Measurements from ENCODE around the gene SNTG2. TPM values are rescaled to one million over a fixed set of nuclear protein-coding genes. Genes with fewer than 3 reads are reported as not detected.

The SNTG2 gene
- total RNA-seq, 1 experiment from 2014 or later = not detected

DNA sequence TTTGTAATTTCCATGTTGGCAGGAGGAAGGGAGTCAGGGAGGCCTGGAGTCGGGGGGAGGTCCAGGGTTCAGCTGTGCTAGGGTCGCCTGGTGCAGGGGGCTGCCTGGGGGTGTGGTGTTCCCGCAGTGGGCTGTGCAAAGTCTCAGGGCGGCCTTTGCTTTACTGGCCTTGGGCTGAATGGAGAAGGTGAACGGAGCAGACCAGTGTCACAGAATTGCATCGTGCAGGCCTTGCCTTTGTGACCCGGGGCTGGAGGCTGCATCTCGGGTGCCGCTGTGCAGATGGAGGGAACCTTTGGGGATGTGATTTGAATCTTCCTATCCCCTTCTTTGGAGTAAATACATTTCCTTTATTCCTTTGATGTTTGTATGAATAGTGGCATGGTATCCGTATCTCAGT, 8.8 kb downstream of the SNTG2 start:
- no peaks in the 10 kb centered on the region; the same call in 1 of the 2 replicates for H3K27me3 ChIP-seq (replicated peaks; ENCODE audit: control insufficient read depth, insufficient read depth, low read length)
- no peaks in the 10 kb centered on the region for H3K4me1 Mint-ChIP-seq (ENCODE audit: low read depth, unreplicated experiment)
- peaks cover 8% of the 10 kb centered on the region for H3K27me3 Mint-ChIP-seq (ENCODE audit: insufficient read depth, unreplicated experiment)
- no peaks in the 10 kb centered on the region for H3K36me3 Mint-ChIP-seq (ENCODE audit: insufficient read depth, unreplicated experiment)
- no peaks in the 10 kb centered on the region for H3K4me1 ChIP-seq
- H3K36me3 ChIP-seq (ENCODE audit: control insufficient read depth, insufficient read depth, low read length) = no peaks in the 10 kb centered on the region
- no peak overlapping the region for H3K27ac Mint-ChIP-seq (ENCODE audit: unreplicated experiment)
- intact Hi-C loops (cut with micrococcal nuclease; ENCODE audit: unreplicated experiment) = loop anchor here (10.0 kb wide), 1 partner anchor 805 kb away; no protein-coding TSS in a partner anchor
- H3K9me3 Mint-ChIP-seq (ENCODE audit: unreplicated experiment) = no peaks in the 10 kb centered on the region
- BruUV-seq (replicated peaks) = no TSS peak
- H3K9me3 ChIP-seq = no peaks in the 10 kb centered on the region
- H3K4me3 ChIP-seq (ENCODE audit: low read depth, low read length) = no peak overlapping the region
- DNase-seq = no peak
- POLR2A ChIA-PET = no interaction called here
- H3K4me3 Mint-ChIP-seq (ENCODE audit: unreplicated experiment) = no peak overlapping the region
- TF ChIP-seq, protein P1, sequence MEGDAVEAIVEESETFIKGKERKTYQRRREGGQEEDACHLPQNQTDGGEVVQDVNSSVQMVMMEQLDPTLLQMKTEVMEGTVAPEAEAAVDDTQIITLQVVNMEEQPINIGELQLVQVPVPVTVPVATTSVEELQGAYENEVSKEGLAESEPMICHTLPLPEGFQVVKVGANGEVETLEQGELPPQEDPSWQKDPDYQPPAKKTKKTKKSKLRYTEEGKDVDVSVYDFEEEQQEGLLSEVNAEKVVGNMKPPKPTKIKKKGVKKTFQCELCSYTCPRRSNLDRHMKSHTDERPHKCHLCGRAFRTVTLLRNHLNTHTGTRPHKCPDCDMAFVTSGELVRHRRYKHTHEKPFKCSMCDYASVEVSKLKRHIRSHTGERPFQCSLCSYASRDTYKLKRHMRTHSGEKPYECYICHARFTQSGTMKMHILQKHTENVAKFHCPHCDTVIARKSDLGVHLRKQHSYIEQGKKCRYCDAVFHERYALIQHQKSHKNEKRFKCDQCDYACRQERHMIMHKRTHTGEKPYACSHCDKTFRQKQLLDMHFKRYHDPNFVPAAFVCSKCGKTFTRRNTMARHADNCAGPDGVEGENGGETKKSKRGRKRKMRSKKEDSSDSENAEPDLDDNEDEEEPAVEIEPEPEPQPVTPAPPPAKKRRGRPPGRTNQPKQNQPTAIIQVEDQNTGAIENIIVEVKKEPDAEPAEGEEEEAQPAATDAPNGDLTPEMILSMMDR (IDR thresholded peaks at IDR 0.05; ENCODE audit: insufficient read depth in 1 of 2, low read depth in 1 of 2, low read length in 1 of 2, severe bottlenecking in 1 of 2, unreplicated experiment in 1 of 2) = no peak
- CTCF ChIA-PET = no interaction called here

DNA sequence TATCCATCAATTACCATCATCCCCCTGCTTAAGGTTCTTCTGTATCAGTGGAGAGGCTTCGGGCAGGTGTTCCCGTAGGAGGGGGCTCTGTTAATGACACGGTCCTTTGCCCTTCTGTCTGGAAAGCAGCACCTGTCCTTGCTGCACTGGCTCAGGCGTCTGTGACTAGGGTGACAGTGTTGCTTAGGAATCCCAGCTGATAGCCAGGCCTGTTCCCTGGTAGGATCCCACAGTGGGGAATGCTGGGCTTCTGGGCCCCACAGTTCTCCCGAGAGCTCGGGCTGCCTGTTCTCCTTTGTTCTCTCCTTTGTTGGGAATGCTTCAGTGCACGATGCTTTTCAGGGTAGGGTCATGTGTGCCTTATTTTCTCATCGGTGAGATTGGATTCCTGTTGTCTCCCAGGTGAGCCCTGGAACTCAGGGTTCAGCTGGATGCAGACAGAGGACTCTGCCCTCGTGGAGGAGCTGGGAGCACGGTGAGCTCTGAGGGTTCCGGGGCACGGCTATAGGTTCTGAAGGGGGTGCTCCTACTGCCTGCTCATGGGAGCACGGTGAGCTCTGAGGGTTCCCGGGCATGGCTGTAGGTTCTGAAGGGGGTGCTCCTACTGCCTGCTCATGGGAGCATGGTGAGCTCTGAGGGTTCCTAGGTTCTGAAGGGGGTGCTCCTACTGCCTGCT, 9.6 kb downstream of the SNTG2 start:
- no peaks in the 10 kb centered on the region for H3K9me3 Mint-ChIP-seq (ENCODE audit: unreplicated experiment)
- peaks cover 8% of the 10 kb centered on the region for H3K27me3 Mint-ChIP-seq (ENCODE audit: insufficient read depth, unreplicated experiment)
- no peaks in the 10 kb centered on the region for H3K36me3 Mint-ChIP-seq (ENCODE audit: insufficient read depth, unreplicated experiment)
- no peaks in the 10 kb centered on the region for H3K9me3 ChIP-seq
- H3K27me3 ChIP-seq (replicated peaks; ENCODE audit: control insufficient read depth, insufficient read depth, low read length) = no peaks in the 10 kb centered on the region; the same call in 1 of the 2 replicates
- no peak for DNase-seq
- H3K4me3 Mint-ChIP-seq (ENCODE audit: unreplicated experiment) = no peak overlapping the region
- H3K4me3 ChIP-seq (ENCODE audit: low read depth, low read length) = no peak overlapping the region
- POLR2A ChIA-PET = no interaction called here
- H3K4me1 Mint-ChIP-seq (ENCODE audit: low read depth, unreplicated experiment) = no peaks in the 10 kb centered on the region
- no peak overlapping the region for H3K27ac Mint-ChIP-seq (ENCODE audit: unreplicated experiment)
- no peaks in the 10 kb centered on the region for H3K4me1 ChIP-seq
- TF ChIP-seq, protein P1 (IDR thresholded peaks at IDR 0.05; ENCODE audit: insufficient read depth in 1 of 2, low read depth in 1 of 2, low read length in 1 of 2, severe bottlenecking in 1 of 2, unreplicated experiment in 1 of 2) = no peak
- intact Hi-C loops (cut with micrococcal nuclease; ENCODE audit: unreplicated experiment) = no loop called here
- BruUV-seq (replicated peaks) = no TSS peak
- no peaks in the 10 kb centered on the region for H3K36me3 ChIP-seq (ENCODE audit: control insufficient read depth, insufficient read depth, low read length)
- CTCF ChIA-PET = no interaction called here

DNA sequence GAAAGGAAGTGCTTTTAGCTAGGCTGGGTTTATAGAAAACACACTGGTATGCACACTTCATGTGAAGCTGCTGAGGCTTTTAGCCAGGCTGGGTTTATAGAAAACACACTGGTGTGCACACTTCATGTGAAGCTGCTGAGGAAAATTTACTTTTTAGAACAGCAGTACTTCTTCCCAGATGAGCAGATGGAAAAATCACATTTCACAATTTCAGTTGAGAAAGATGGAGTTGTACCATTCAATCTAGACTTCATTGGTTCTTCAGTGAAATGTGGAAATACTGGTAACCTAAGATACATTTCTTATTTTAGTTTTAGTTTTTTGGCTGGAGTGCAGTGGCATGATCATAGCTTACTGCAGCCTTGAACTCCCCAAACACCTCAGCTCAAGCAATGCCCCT, 11.1 kb downstream of the SNTG2 start:
- Mint-ChIP-seq H3K9me3 (ENCODE audit: unreplicated experiment) (no peaks in the 10 kb centered on the region), H3K27ac (ENCODE audit: unreplicated experiment) (no peak overlapping the region), H3K27me3 (ENCODE audit: insufficient read depth, unreplicated experiment) (peaks cover 8% of the 10 kb centered on the region), H3K4me1 (ENCODE audit: low read depth, unreplicated experiment) (no peaks in the 10 kb centered on the region), H3K4me3 (ENCODE audit: unreplicated experiment) (no peak overlapping the region), H3K36me3 (ENCODE audit: insufficient read depth, unreplicated experiment) (no peaks in the 10 kb centered on the region)
- intact Hi-C loops (cut with micrococcal nuclease; ENCODE audit: unreplicated experiment) = no loop called here
- Histone ChIP-seq H3K4me3 (ENCODE audit: low read depth, low read length) (no peak overlapping the region), H3K4me1 (no peaks in the 10 kb centered on the region), H3K27me3 (replicated peaks; ENCODE audit: control insufficient read depth, insufficient read depth, low read length) (no peaks in the 10 kb centered on the region; the same call in 1 of the 2 replicates), H3K9me3 (no peaks in the 10 kb centered on the region), H3K36me3 (ENCODE audit: control insufficient read depth, insufficient read depth, low read length) (no peaks in the 10 kb centered on the region)
- CTCF ChIA-PET = no interaction called here
- no TSS peak for BruUV-seq (replicated peaks)
- TF ChIP-seq, protein P1 (IDR thresholded peaks at IDR 0.05; ENCODE audit: insufficient read depth in 1 of 2, low read depth in 1 of 2, low read length in 1 of 2, severe bottlenecking in 1 of 2, unreplicated experiment in 1 of 2) = no peak
- POLR2A ChIA-PET = no interaction called here
- DNase-seq = no peak
